22Rv1 (cell line): ENCODE results near the gene NBDY.

ENCODE experiments used
- H3K27ac ChIP-seq: fragments of 450-650 bp; 2 replicates; pipeline ENCODE4 v1.5.1; 2017
- CTCF ChIP-seq: fragments of 450-650 bp; IDR thresholded peaks from 2 replicates; pipeline ENCODE4 v1.5.1; 2017; ENCODE audit warnings: mild to moderate bottlenecking
- ZFX ChIP-seq: fragments of 450-650 bp; IDR thresholded peaks from 2 replicates; pipeline ENCODE4 v1.6.1; 2017; ENCODE audit warnings: antibody characterized with exemption, borderline replicate concordance

The NBDY gene

DNA sequence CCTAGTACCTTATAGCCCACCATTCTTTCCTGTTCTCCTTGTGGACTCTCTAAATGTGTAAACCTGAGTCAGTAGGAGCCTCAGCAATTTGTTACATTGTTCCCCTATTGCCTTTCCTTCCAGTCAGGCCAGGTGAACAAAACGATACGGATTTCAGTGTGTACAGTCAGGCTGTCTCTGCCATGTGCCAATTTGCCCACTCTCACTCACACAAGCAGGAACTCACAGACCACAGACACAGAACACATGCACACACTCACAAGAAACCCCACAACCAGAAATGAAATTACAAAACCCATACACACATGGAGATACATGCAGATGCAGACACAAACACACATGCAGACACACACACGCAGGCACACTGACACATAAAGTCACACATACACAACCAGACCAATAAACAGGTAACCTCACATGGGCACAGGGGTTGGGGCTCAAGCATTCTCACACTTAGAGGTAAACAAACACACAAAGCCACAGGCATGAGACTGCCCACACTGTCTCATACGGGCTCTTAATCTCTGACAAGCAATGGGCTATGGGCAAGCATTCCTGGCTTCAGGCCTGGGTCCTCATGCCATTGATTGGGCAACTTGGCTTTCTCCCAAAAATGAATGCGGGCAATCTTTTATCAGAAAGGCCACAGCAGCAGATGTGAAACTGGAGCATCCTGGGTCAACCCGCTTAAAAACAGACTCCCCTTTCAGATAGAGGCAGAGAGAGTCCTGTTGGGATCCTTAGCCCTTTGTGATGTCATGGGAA lies 68.7 kb downstream of the NBDY start:
- TF ChIP-seq ZFX (no peak), CTCF (no peak)
- no peak overlapping the region for H3K27ac ChIP-seq

DNA sequence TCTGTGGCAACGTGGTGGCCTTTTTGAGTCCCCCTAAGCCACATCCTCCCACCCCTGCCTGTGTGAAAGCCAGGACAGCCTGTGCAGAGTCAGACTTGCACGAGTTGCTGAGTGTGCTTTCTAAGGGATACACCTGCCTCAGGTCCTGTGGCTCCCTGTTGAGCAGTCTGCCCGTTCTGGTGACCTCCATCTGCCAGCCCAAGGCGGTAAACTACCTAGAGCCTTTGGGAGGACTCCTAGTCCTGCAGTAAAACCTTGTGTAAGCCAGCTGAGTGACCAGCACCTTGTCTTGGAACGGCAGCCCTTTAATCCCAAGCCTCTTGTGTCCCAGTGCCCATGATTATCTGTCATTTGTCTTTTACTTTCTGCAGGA lies 69.3 kb downstream of the NBDY start:
- TF ChIP-seq CTCF (no peak), ZFX (no peak)
- H3K27ac ChIP-seq, result no peak overlapping the region

DNA sequence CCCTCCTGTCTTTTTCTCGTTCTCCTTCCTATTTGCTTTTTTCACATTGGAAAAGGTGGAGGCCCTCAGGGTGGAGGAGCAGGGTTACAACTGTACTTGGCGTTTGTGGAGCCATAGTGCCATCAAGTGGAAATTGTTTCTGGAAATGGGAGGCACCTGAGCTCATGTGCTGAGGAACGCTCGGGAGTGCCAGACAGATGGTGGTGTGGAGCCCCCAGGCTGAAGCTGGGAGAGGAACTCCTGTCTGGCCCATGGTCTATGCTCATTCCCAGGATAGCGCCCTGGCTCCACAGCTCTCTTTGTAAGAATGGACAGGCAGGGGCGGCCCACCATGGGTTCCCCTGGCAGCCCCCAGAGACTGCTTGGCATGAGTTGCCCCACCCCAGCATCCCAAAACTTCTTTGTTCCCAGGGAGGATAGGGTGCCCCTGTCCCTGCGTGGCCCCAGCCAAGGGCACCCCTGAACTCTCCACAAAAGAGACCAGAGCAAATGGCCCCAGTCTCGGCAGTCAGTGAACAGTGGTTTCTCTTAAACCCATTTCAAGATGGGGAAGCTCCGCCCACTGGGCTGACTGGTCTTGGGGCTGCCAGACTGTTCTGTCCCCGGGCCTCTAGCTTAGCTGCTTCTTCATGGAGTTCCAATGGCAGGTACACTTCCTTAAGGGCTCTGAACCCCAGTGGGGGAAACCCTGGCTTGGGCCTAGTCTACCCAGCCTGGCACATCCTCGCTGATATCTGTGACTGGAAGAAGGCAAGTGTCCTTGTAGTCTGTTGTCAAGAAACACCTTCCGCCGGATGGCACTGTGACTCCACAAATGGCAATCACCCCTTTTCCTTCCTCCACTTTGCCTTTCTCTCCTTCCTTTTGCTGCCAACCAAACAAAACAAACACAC lies 70.1 kb downstream of the NBDY start:
- H3K27ac ChIP-seq, result no peak overlapping the region
- no peak for TF ChIP-seq CTCF
- TF ChIP-seq ZFX, result no peak

GRCh38 chrX:56800307-56800706 lies 71.3 kb downstream of the NBDY start:
- H3K27ac ChIP-seq, result no peak overlapping the region
- TF ChIP-seq CTCF (no peak), ZFX (no peak)

- H3K27ac ChIP-seq, result no peak overlapping the region
- TF ChIP-seq ZFX (no peak), CTCF (no peak)
Observed at GRCh38 chrX:56800801-56801200, 71.8 kb downstream of the NBDY start.

- H3K27ac ChIP-seq, result no peak overlapping the region
- no peak for TF ChIP-seq ZFX
- no peak for TF ChIP-seq CTCF
Observed at GRCh38 chrX:56802428-56802827, 73.4 kb downstream of the NBDY start.
